ENCODE measurements around the gene TRIM33.

- TF ChIP-seq CTCF (IDR thresholded peaks at IDR 0.05) (no peak), POLR2A (IDR thresholded peaks at IDR 0.05) (no peak)
Measured at GRCh38 chr1:114549137-114549536, 38.1 kb upstream of the TRIM33 start.

Data from Peyer's patch (tissue), 4 donors.